SK-N-SH (cell line): ENCODE results near the gene PDE4D. TPM values are rescaled to one million over a fixed set of nuclear protein-coding genes. Genes with fewer than 3 reads are reported as not detected.
"Not testable (repeated sequence)": the region's sequence is repeated elsewhere in the genome, so short reads cannot be mapped to it uniquely, and the experiment has no call there.

Experiments used
- CTCF ChIA-PET: fragments of 300-600, 350-600 bp; formaldehyde crosslinking; extraction: SDS; loops from one replicate; lab custom pipeline; 2021; lab: Yijun Ruan, JAX
- POLR2A ChIA-PET: fragments of 350-600 bp; sonication (Branson Sonifier 250); formaldehyde crosslinking; extraction: SDS; loops from one replicate; lab custom pipeline; 2020; ENCODE audit warnings: antibody characterized with exemption, inconsistent platforms; lab: Yijun Ruan, JAX
- DNase-seq: peaks from one replicate; pipeline ENCODE4 v3.0.0; 2012
- H2AFZ ChIP-seq: fragments of 200-600 bp; sonication (generic); 2 replicates; pipeline ENCODE4 v1.8.1; 2016; ENCODE audit warnings: antibody characterized with exemption, mild to moderate bottlenecking, low read depth
- H3F3A ChIP-seq: fragments of 200-600 bp; sonication (generic); replicated peaks from 2 replicates; pipeline ENCODE3; 2016; ENCODE audit warnings: antibody characterized with exemption, mild to moderate bottlenecking; ENCODE audit not compliant: insufficient read depth
- H3K27ac ChIP-seq, 2 experiments: fragments of 200-500 bp in 1 of 2; fragments of 200-600 bp in 1 of 2; sonication (Bioruptor generic) in 1 of 2; sonication (generic), shearing (Covaris generic) in 1 of 2; 2 replicates each; pipeline versions ENCODE4 v1.5.1 to v1.6.1; 2014 to 2016; ENCODE audit warnings: low read depth in 2 of 2, inconsistent platforms in 1 of 2, low read length in 1 of 2, mild to moderate bottlenecking in 1 of 2, mixed read lengths in 1 of 2
- H3K27me3 ChIP-seq: fragments of 200-600 bp; sonication (generic), shearing (Covaris generic); 2 replicates; pipeline ENCODE4 v1.6.1; 2016; ENCODE audit warnings: mixed run types; ENCODE audit not compliant: insufficient read depth
- H3K36me3 ChIP-seq, 2 experiments: fragments of 200-500 bp in 1 of 2; fragments of 200-600 bp in 1 of 2; sonication (Bioruptor generic) in 1 of 2; sonication (generic) in 1 of 2; replicated peaks in 1 of 2; 2 replicates each; pipeline versions ENCODE3 to v1.5.1; 2014 to 2016; ENCODE audit warnings: low read length in 1 of 2, mild to moderate bottlenecking in 1 of 2; ENCODE audit not compliant: insufficient read depth in 2 of 2, control insufficient read depth in 1 of 2
- H3K4me1 ChIP-seq, 2 experiments: fragments of 200-500 bp in 1 of 2; fragments of 200-600 bp in 1 of 2; sonication (Bioruptor generic) in 1 of 2; sonication (generic), shearing (Covaris generic) in 1 of 2; 2 replicates each; pipeline versions ENCODE4 v1.5.1 to v1.6.1; 2014 to 2016; ENCODE audit warnings: low read depth in 1 of 2, low read length in 1 of 2, mixed run types in 1 of 2; ENCODE audit not compliant: insufficient read depth in 2 of 2, control insufficient read depth in 1 of 2
- H3K4me2 ChIP-seq: fragments of 200-600 bp; sonication (generic), shearing (Covaris generic); 2 replicates; pipeline ENCODE4 v1.6.1; 2017; ENCODE audit warnings: mixed run types
- H3K4me3 ChIP-seq, 2 experiments: fragments of 200-500 bp in 1 of 2; fragments of 200-600 bp in 1 of 2; sonication (Bioruptor generic) in 1 of 2; sonication (generic), shearing (Covaris generic) in 1 of 2; 2 replicates each; pipeline versions ENCODE4 v1.5.1 to v1.8.1; 2014 to 2016; ENCODE audit warnings: low read depth in 2 of 2, inconsistent platforms in 1 of 2, low read length in 1 of 2, mild to moderate bottlenecking in 1 of 2, mixed read lengths in 1 of 2, moderate library complexity in 1 of 2
- H3K79me2 ChIP-seq: fragments of 200-600 bp; sonication (generic); 2 replicates; pipeline ENCODE4 v1.8.1; 2017; ENCODE audit warnings: mild to moderate bottlenecking; ENCODE audit not compliant: insufficient read depth
- H3K9ac ChIP-seq: fragments of 200-600 bp; sonication (generic); 2 replicates; pipeline ENCODE4 v1.6.1; 2017; ENCODE audit warnings: mixed run types
- H3K9me2 ChIP-seq: fragments of 200-600 bp; sonication (generic); 2 replicates; pipeline ENCODE4 v1.6.1; 2017; ENCODE audit warnings: mixed run types
- H3K9me3 ChIP-seq: fragments of 200-600 bp; sonication (generic); 2 replicates; pipeline ENCODE4 v1.6.1; 2017; ENCODE audit warnings: mixed run types, mild to moderate bottlenecking, moderate library complexity
- H4K20me1 ChIP-seq: fragments of 200-600 bp; sonication (generic); 2 replicates; pipeline ENCODE4 v1.6.1; 2017; ENCODE audit warnings: mild to moderate bottlenecking, mixed run types; ENCODE audit not compliant: insufficient read depth
- EZH2phosphoT487 ChIP-seq: fragments of 200-600 bp; sonication (generic); IDR thresholded peaks from 2 replicates; pipeline ENCODE4 v1.6.1; 2017; ENCODE audit warnings: low read depth, mixed run types, mild to moderate bottlenecking, antibody characterized with exemption, moderate library complexity, borderline replicate concordance
- FOSL2 ChIP-seq: IDR thresholded peaks from 2 replicates; pipeline ENCODE4 v1.4.0; 2012; ENCODE audit warnings: low read depth, mild to moderate bottlenecking, moderate library complexity, borderline replicate concordance
- FOXJ3 ChIP-seq: sonication (generic); formaldehyde crosslinking; IDR thresholded peaks from 2 replicates; pipeline ENCODE4 v1.5.1; 2020; ENCODE audit warnings: mild to moderate bottlenecking, missing genetic modification reagents
- FOXM1 ChIP-seq: IDR thresholded peaks from 2 replicates; pipeline ENCODE4 v1.4.0; 2012; ENCODE audit warnings: low read depth, mild to moderate bottlenecking
- GABPA ChIP-seq: IDR thresholded peaks from 2 replicates; pipeline ENCODE4 v1.4.0; 2012; ENCODE audit warnings: low read depth, mild to moderate bottlenecking
- GATA2 ChIP-seq: sonication (generic); formaldehyde crosslinking; IDR thresholded peaks from 2 replicates; pipeline ENCODE4 v1.5.0; 2020; ENCODE audit warnings: mild to moderate bottlenecking, missing genetic modification reagents
- MEF2A ChIP-seq: IDR thresholded peaks from 2 replicates; pipeline ENCODE4 v1.4.0; 2012; ENCODE audit warnings: low read depth, borderline replicate concordance
- MXI1 ChIP-seq: IDR thresholded peaks from 2 replicates; pipeline ENCODE4 v1.6.1; 2012; ENCODE audit warnings: mild to moderate bottlenecking, low read depth, low read length, improper control_type of control experiment
- NRF1 ChIP-seq: IDR thresholded peaks from 2 replicates; pipeline ENCODE4 v1.6.1; 2012; ENCODE audit warnings: low read depth, mild to moderate bottlenecking, low read length
- RCOR1 ChIP-seq: fragments of 150-350 bp; IDR thresholded peaks from 2 replicates; pipeline ENCODE4 v1.6.1; 2017; ENCODE audit warnings: antibody characterized with exemption, low read length
- SMC3 ChIP-seq: IDR thresholded peaks from 2 replicates; pipeline ENCODE4 v1.6.1; 2012; ENCODE audit warnings: low read depth, low read length, improper control_type of control experiment
- TEAD4 ChIP-seq: IDR thresholded peaks from 2 replicates; pipeline ENCODE4 v1.4.0; 2012; ENCODE audit warnings: mild to moderate bottlenecking, borderline replicate concordance; ENCODE audit not compliant: insufficient read depth
- WGBS: methylation state at CpG from one replicate; pipeline ENCODE4 v1.1.6; 2017; ENCODE audit warnings: low lambda C conversion rate; 5-methylcytosine and 5-hydroxymethylcytosine counted together
- polyA plus RNA-seq, 3 experiments: library from polyadenylated mRNA; depleted of rRNA; stranded (reverse); fragments of >200 nt; gene quantifications; 2 replicates each; pipeline ENCODE4 v1.2.3, GENCODE V29; 2012
- TF ChIP-seq, protein P1 (sequence below): IDR thresholded peaks from 2 replicates; pipeline ENCODE4 v1.4.0; 2012; ENCODE audit warnings: low read depth
- TF ChIP-seq, protein P2 (sequence below): fragments of 200-600 bp; sonication (generic); IDR thresholded peaks from 2 replicates; pipeline ENCODE4 v1.6.1; 2017; ENCODE audit warnings: antibody characterized with exemption, mild to moderate bottlenecking, moderate library complexity

PDE4D gene
- polyA plus RNA-seq, 1 of the 3 experiments (the other 2 are of a cell fraction): 2.4 TPM

DNA sequence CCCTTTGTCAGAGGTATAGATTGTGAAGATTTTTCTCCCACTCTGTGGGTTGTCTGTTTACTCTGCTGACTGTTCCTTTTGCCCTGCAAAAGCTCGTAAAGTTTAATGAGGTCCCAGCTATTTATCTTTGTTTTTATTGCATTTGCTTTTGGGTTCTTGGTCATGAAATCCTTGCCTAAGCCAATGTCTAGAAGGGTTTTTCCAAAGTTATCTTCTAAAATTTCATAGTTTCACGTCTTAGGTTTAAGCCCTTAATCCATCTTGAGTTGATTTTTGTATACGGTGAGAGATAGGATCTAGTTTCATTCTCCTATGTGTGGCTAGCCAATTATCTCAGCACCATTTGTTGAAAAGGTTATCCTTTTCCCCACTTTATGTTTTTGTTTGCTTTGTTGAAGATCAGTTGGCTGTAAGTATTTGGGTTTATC lies 590.2 kb downstream of the PDE4D start:
- 68% methylated on average over 3 of the region's 3 CpGs for WGBS
- CTCF ChIA-PET, H3K79me2 ChIP-seq, H3K27ac ChIP-seq, H2AFZ ChIP-seq, DNase-seq, H3K36me3 ChIP-seq, H3K27me3 ChIP-seq, H3K4me1 ChIP-seq, H3K4me2 ChIP-seq, H4K20me1 ChIP-seq, H3K4me3 ChIP-seq, POLR2A ChIA-PET, H3K9me2 ChIP-seq, H3F3A ChIP-seq, H3K9ac ChIP-seq, H3K9me3 ChIP-seq: not testable (repeated sequence)

DNA sequence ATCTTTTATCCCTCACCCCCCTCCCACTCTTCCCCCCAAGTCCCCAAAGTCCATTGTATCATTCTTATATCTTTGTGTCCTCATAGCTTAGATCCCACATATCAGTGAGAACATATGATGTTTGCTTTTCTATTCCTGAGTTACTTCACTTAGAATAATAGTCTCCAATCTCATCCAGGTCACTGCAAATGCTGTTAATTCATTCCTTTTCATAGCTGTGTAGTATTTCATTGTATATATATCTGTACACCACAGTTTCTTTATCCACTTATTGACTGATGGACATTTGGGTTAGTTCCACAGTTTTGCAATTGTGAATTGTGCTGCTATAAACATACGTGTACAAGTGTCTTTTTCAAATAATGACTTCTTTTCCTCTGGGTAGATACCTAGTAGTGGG lies 591.0 kb downstream of the PDE4D start:
- POLR2A ChIA-PET, H3K36me3 ChIP-seq, H4K20me1 ChIP-seq, H3K27me3 ChIP-seq, DNase-seq, CTCF ChIA-PET, H3K79me2 ChIP-seq, H3F3A ChIP-seq, H3K9ac ChIP-seq, H3K9me2 ChIP-seq, H2AFZ ChIP-seq, H3K4me1 ChIP-seq, H3K9me3 ChIP-seq, H3K4me2 ChIP-seq, H3K4me3 ChIP-seq, H3K27ac ChIP-seq: not testable (repeated sequence)
- 93% methylated on average over 1 of the region's 1 CpG for WGBS

DNA sequence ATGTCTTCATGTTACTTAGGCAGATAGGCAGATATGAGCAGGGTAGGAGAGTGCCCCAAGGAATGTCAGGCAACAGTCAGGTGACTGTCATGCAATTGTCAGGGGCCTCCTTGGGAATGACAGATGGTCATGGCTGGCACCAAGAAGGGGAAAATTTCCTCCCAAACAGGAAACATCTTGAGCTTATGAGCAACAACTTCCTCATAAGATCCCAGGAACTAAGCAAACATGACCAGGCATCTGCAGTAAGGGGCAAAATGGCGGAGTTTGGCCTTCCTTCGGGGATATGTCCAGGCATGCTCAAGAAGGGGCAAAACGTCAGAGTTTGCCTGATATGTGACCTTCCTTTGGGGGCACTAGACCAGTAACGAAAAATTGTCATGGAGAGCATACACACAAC lies 591.8 kb downstream of the PDE4D start:
- Histone ChIP-seq H3K27ac (no peak overlapping the region), H3K9me2 (0 out of 2 replicates have a peak, but pooled peaks cover 2% of the 10 kb centered on the region), H2AFZ (no peak overlapping the region), H3K79me2 (no peaks in the 10 kb centered on the region), H3K9ac (no peak overlapping the region), H3K27me3 (no peaks in the 10 kb centered on the region), H3K4me3 (no peak overlapping the region), H3K4me1 (peaks cover 0 to 4% of the 10 kb centered on the region in 2 experiments; a peak in 2 of 4 replicates), H3F3A (no peaks in the 10 kb centered on the region), H4K20me1 (no peaks in the 10 kb centered on the region), H3K9me3 (no peaks in the 10 kb centered on the region), H3K36me3 (no peaks in the 10 kb centered on the region), H3K4me2 (no peak overlapping the region)
- no peak for TF ChIP-seq FOXM1
- no peak for TF ChIP-seq MXI1
- TF ChIP-seq MEF2A: no peak
- no peak for TF ChIP-seq SMC3
- no peak for TF ChIP-seq GATA2
- TF ChIP-seq, protein P1, sequence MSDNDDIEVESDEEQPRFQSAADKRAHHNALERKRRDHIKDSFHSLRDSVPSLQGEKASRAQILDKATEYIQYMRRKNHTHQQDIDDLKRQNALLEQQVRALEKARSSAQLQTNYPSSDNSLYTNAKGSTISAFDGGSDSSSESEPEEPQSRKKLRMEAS: no peak
- no peak for TF ChIP-seq FOXJ3 (CRISPR knock-in tag)
- TF ChIP-seq RCOR1: no peak
- TF ChIP-seq GABPA: no peak
- TF ChIP-seq NRF1: no peak
- TF ChIP-seq EZH2phosphoT487: no peak
- TF ChIP-seq FOSL2: no peak
- TF ChIP-seq, protein P2, sequence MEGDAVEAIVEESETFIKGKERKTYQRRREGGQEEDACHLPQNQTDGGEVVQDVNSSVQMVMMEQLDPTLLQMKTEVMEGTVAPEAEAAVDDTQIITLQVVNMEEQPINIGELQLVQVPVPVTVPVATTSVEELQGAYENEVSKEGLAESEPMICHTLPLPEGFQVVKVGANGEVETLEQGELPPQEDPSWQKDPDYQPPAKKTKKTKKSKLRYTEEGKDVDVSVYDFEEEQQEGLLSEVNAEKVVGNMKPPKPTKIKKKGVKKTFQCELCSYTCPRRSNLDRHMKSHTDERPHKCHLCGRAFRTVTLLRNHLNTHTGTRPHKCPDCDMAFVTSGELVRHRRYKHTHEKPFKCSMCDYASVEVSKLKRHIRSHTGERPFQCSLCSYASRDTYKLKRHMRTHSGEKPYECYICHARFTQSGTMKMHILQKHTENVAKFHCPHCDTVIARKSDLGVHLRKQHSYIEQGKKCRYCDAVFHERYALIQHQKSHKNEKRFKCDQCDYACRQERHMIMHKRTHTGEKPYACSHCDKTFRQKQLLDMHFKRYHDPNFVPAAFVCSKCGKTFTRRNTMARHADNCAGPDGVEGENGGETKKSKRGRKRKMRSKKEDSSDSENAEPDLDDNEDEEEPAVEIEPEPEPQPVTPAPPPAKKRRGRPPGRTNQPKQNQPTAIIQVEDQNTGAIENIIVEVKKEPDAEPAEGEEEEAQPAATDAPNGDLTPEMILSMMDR: no peak
- TF ChIP-seq TEAD4: no peak
- no peak for DNase-seq
- ChIA-PET CTCF (interaction anchor here (1.2 to 1.5 kb wide), 2 partner anchors 66 to 113 kb away, joined by 3 read pairs; no protein-coding TSS in a partner anchor), POLR2A (no interaction called here)
- WGBS: 86% methylated on average over 4 of the region's 4 CpGs
